Measurements from ENCODE around the gene TXNIP.

DNA sequence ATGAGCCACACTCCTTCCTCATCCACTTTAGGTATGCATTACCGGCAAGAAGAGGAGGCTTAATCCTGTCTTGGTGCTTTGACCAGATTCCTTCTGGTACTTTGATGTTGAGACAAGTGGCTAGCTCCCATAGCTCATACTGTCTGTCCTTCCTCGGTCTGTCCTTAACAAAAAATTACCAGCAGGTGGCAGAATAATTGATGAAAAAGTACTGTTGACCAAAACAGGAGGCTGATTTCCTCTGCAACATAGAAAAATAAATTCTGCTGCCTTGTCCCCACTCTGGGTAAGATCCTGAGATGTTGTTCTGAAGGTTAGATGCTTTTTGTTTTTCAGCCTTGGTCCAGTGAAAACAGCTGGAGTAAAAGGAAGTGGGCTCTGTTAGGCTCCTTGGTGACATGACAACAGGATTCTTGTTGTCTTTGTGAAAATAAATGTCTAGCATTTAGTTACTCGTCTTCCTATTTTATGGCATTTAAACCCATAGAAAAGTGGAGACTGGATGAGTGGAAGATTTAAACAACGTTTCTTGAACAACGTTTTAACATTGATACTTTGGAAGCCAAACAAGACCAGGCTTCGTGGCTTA lies 36.3 kb upstream of the TXNIP start:
- TF ChIP-seq, protein P1, sequence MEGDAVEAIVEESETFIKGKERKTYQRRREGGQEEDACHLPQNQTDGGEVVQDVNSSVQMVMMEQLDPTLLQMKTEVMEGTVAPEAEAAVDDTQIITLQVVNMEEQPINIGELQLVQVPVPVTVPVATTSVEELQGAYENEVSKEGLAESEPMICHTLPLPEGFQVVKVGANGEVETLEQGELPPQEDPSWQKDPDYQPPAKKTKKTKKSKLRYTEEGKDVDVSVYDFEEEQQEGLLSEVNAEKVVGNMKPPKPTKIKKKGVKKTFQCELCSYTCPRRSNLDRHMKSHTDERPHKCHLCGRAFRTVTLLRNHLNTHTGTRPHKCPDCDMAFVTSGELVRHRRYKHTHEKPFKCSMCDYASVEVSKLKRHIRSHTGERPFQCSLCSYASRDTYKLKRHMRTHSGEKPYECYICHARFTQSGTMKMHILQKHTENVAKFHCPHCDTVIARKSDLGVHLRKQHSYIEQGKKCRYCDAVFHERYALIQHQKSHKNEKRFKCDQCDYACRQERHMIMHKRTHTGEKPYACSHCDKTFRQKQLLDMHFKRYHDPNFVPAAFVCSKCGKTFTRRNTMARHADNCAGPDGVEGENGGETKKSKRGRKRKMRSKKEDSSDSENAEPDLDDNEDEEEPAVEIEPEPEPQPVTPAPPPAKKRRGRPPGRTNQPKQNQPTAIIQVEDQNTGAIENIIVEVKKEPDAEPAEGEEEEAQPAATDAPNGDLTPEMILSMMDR (IDR thresholded peaks at IDR 0.05): peak; percentile 53
- TF ChIP-seq EZH2phosphoT487 (IDR thresholded peaks at IDR 0.05) (no peak), EZH2 (IDR thresholded peaks at IDR 0.05) (no peak)

Measured in neural progenitor cell (in vitro differentiated cells).